HepG2 (cell line): ENCODE results near the gene MRPL58. TPM values are rescaled to one million over a fixed set of nuclear protein-coding genes. Genes with fewer than 3 reads are reported as not detected.

Experiments
- CENPT ChIP-seq: sonication (generic); formaldehyde crosslinking; IDR thresholded peaks from 2 replicates; pipeline ENCODE4 v1.8.0; 2022; ENCODE audit warnings: low read depth, mild to moderate bottlenecking, moderate library complexity, missing genetic modification reagents
- JUND ChIP-seq: sonication (generic); formaldehyde crosslinking; IDR thresholded peaks from 2 replicates; pipeline ENCODE4 v1.8.0; 2022; ENCODE audit warnings: mild to moderate bottlenecking, missing genetic modification reagents
- MAZ ChIP-seq, 2 experiments: sonication (generic) in 1 of 2; formaldehyde crosslinking in 1 of 2; IDR thresholded peaks; 2 replicates each; pipeline versions ENCODE4 v1.5.0 to v1.6.1; 2012 to 2020; ENCODE audit warnings: low read depth in 2 of 2, mild to moderate bottlenecking in 2 of 2, borderline replicate concordance in 1 of 2, improper control_type of control experiment in 1 of 2, low read length in 1 of 2, missing genetic modification reagents in 1 of 2, moderate library complexity in 1 of 2
- NFIC ChIP-seq: IDR thresholded peaks from 2 replicates; pipeline ENCODE4 v1.6.1; 2012; ENCODE audit warnings: mild to moderate bottlenecking, low read length, inconsistent platforms
- RFXANK ChIP-seq: IDR thresholded peaks from 2 replicates; pipeline ENCODE4 v1.6.1; 2016
- TCF12 ChIP-seq, 2 experiments: fragments of 450-650 bp in 1 of 2; sonication (generic) in 1 of 2; formaldehyde crosslinking in 1 of 2; IDR thresholded peaks; 2 replicates each; pipeline versions ENCODE4 v1.6.1 to v1.8.0; 2017 to 2022; ENCODE audit warnings: antibody characterized with exemption in 1 of 2, mild to moderate bottlenecking in 1 of 2, missing genetic modification reagents in 1 of 2, moderate library complexity in 1 of 2
- YEATS2 ChIP-seq: sonication (generic); formaldehyde crosslinking; IDR thresholded peaks from 2 replicates; pipeline ENCODE4 v1.4.0; 2020; ENCODE audit warnings: missing genetic modification reagents, borderline replicate concordance
- ZFP62 ChIP-seq: sonication (generic); formaldehyde crosslinking; IDR thresholded peaks from 2 replicates; pipeline ENCODE4 v1.4.0; 2020; ENCODE audit warnings: missing genetic modification reagents
- ZFX ChIP-seq: sonication (generic); formaldehyde crosslinking; IDR thresholded peaks from 2 replicates; pipeline ENCODE4 v1.4.0; 2020; ENCODE audit warnings: mild to moderate bottlenecking, low read depth, missing genetic modification reagents, moderate library complexity
- ZNF451 ChIP-seq: sonication (generic); formaldehyde crosslinking; IDR thresholded peaks from 2 replicates; pipeline ENCODE4 v1.5.0; 2020; ENCODE audit warnings: mild to moderate bottlenecking, missing genetic modification reagents
- ZNF557 ChIP-seq: sonication (generic); formaldehyde crosslinking; IDR thresholded peaks from 2 replicates; pipeline ENCODE4 v1.4.0; 2020; ENCODE audit warnings: missing genetic modification reagents
- ZNF773 ChIP-seq: sonication (generic); formaldehyde crosslinking; IDR thresholded peaks from 2 replicates; pipeline ENCODE4 v1.4.0; 2020; ENCODE audit warnings: missing genetic modification reagents, borderline replicate concordance
- polyA plus RNA-seq, 8 experiments: library from polyadenylated mRNA; depleted of rRNA in 3 of 8; stranded (reverse) in 7 of 8; unstranded in 1 of 8; fragments of >200 nt; fragmentation: Illumina TruSeq in 4 of 8; extraction: Trizol in 4 of 8; gene quantifications; 2 replicates each; pipeline versions ENCODE4 v1.2.1 to v1.2.3, GENCODE V29; 2011 to 2016; ENCODE audit warnings: low read depth in 4 of 8, missing spikeins in 1 of 8, mixed read lengths in 1 of 8; ENCODE audit not compliant: insufficient read depth in 1 of 8
- total RNA-seq, 5 experiments: library from RNA; depleted of rRNA; stranded (reverse); fragments of >200 nt; fragmentation: Illumina TruSeq; extraction: Trizol; gene quantifications; 2 replicates each; pipeline ENCODE4 v1.2.3, GENCODE V29; 2016; ENCODE audit warnings: low read depth in 1 of 5
- TF ChIP-seq, protein P1 (sequence below): sonication (generic); formaldehyde crosslinking; IDR thresholded peaks from 2 replicates; pipeline ENCODE4 v1.9.0; 2022; ENCODE audit warnings: missing genetic modification reagents, mild to moderate bottlenecking, borderline replicate concordance
- TF ChIP-seq, protein P2 (sequence below): sonication (generic); formaldehyde crosslinking; IDR thresholded peaks from 2 replicates; pipeline ENCODE4 v1.5.1; 2020; ENCODE audit warnings: mild to moderate bottlenecking, missing genetic modification reagents, borderline replicate concordance

Gene MRPL58
- total and polyA plus RNA-seq, 2 of the 13 experiments (the other 11 are each of a cell fraction or from before 2014, with no cell fraction given), result 44.9 to 68.9 TPM

DNA sequence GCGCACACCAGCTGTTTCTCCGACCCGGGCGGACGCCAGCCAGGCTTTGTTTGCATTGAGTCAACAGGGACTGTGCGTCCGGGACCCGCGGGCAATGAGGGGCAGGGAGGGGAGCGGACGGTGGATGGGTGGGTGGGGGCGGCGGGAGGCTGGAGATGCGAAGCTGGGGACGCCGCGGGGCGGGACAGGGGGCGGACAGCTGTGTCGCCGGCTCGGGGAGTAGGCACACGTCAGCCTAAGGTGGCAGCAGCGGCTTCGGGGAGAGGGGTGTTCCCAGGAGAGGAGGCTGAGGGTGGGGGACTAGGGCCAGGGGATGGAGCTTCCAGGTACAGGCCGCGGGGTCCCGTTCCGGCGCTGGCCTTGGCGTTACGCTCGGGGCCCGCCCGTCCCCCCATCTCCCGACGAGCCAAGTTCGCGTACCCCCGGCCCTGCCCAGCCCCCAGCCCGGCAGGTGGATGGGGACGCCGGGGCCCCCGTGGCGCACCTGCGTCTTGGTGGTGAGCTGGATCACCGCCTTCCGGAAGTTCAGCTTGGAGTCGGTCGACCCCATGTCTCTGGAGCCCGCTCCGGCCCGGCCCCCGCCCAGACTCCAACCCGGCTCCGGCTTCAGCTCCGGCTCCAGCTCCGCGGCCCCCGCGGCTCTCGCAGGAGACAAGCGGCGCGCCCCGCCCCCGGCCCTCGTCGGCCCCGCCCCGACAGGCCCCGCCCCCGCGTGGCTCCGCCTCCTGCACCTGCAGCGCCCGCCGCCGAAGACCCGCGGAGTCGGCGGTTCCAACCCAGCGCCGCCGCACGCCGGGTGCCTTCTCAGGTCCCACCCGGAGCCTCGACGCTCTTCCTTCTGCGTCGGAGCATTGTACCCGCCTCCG is 40.1 kb upstream of the MRPL58 start, which contains the start of gene HID1 (continued):
- TF ChIP-seq TCF12 (IDR thresholded peaks at IDR 0.05), result no peak
- no peak for TF ChIP-seq TCF12 (CRISPR knock-in tag; IDR thresholded peaks at IDR 0.05)
- TF ChIP-seq ZFP62 (CRISPR knock-in tag), result no peak
- TF ChIP-seq MAZ (IDR thresholded peaks at IDR 0.05; ENCODE audit: borderline replicate concordance, low read depth, low read length), result no peak
- TF ChIP-seq MAZ (CRISPR knock-in tag; IDR thresholded peaks at IDR 0.05; ENCODE audit: low read depth), result peak; percentile 56; the same call in 1 of the 2 replicates
- TF ChIP-seq JUND (CRISPR knock-in tag), result 0 out of 2 replicates have a peak, but pooled peaks have one; percentile 34
- TF ChIP-seq NFIC, result no peak
- no peak for TF ChIP-seq ZNF773
- peak; percentile 43; the same call in 1 of the 2 replicates for TF ChIP-seq YEATS2 (CRISPR knock-in tag)
- 0 out of 2 replicates have a peak, but pooled peaks have one; percentile 19 for TF ChIP-seq RFXANK (CRISPR knock-in tag)
- TF ChIP-seq ZNF557 (CRISPR knock-in tag), result no peak
- TF ChIP-seq, protein P1, sequence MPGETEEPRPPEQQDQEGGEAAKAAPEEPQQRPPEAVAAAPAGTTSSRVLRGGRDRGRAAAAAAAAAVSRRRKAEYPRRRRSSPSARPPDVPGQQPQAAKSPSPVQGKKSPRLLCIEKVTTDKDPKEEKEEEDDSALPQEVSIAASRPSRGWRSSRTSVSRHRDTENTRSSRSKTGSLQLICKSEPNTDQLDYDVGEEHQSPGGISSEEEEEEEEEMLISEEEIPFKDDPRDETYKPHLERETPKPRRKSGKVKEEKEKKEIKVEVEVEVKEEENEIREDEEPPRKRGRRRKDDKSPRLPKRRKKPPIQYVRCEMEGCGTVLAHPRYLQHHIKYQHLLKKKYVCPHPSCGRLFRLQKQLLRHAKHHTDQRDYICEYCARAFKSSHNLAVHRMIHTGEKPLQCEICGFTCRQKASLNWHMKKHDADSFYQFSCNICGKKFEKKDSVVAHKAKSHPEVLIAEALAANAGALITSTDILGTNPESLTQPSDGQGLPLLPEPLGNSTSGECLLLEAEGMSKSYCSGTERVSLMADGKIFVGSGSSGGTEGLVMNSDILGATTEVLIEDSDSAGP (CRISPR knock-in tag), result peak; percentile 64; the same call in 1 of the 2 replicates
- TF ChIP-seq CENPT (CRISPR knock-in tag), result no peak
- TF ChIP-seq, protein P2, sequence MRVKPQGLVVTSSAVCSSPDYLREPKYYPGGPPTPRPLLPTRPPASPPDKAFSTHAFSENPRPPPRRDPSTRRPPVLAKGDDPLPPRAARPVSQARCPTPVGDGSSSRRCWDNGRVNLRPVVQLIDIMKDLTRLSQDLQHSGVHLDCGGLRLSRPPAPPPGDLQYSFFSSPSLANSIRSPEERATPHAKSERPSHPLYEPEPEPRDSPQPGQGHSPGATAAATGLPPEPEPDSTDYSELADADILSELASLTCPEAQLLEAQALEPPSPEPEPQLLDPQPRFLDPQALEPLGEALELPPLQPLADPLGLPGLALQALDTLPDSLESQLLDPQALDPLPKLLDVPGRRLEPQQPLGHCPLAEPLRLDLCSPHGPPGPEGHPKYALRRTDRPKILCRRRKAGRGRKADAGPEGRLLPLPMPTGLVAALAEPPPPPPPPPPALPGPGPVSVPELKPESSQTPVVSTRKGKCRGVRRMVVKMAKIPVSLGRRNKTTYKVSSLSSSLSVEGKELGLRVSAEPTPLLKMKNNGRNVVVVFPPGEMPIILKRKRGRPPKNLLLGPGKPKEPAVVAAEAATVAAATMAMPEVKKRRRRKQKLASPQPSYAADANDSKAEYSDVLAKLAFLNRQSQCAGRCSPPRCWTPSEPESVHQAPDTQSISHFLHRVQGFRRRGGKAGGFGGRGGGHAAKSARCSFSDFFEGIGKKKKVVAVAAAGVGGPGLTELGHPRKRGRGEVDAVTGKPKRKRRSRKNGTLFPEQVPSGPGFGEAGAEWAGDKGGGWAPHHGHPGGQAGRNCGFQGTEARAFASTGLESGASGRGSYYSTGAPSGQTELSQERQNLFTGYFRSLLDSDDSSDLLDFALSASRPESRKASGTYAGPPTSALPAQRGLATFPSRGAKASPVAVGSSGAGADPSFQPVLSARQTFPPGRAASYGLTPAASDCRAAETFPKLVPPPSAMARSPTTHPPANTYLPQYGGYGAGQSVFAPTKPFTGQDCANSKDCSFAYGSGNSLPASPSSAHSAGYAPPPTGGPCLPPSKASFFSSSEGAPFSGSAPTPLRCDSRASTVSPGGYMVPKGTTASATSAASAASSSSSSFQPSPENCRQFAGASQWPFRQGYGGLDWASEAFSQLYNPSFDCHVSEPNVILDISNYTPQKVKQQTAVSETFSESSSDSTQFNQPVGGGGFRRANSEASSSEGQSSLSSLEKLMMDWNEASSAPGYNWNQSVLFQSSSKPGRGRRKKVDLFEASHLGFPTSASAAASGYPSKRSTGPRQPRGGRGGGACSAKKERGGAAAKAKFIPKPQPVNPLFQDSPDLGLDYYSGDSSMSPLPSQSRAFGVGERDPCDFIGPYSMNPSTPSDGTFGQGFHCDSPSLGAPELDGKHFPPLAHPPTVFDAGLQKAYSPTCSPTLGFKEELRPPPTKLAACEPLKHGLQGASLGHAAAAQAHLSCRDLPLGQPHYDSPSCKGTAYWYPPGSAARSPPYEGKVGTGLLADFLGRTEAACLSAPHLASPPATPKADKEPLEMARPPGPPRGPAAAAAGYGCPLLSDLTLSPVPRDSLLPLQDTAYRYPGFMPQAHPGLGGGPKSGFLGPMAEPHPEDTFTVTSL (CRISPR knock-in tag), result no peak
- TF ChIP-seq ZNF451 (CRISPR knock-in tag), result no peak
- TF ChIP-seq ZFX (CRISPR knock-in tag), result no peak
